ENCODE measurements around the gene RMND5A.

RMND5A gene

DNA sequence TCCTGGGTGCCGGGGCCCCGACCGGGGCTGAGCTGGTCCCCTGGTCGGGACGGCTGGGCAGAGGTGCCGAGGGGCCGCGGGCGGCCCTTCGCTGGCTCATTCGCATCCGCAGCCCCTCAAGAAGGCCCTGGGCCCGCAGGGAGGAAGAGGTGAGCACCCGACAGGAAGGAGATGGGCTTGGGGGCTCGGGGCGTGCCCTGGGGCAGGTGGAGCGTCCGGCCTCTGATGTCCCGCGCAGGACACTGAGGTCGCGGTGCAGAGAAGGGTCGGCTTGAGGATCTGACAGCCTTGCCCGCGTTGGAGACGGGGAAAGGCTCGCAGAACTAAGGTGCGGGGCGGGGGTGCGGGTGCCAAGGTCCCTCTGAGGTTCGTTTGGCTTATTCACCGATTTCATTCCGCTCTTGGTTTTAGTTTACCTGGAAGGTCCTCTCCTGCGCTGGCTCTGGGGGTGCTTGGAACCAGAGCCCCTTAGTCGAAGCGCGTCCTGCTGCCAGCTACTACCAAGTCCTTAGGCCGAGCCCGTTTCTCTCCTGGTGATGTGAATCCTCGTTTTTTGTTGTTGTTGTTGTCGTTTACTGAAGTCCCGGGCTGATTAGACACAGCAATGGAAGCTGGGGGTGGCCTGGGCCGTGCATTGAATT, 89.5 kb downstream of the RMND5A start:
- FAIRE-seq, result no peak
- DNase-seq (ENCODE audit: insufficient read length, low spot score), result no peak
- no peak for TF ChIP-seq POLR2A (IDR thresholded peaks at IDR 0.05; ENCODE audit: low read depth, low read length)

DNA sequence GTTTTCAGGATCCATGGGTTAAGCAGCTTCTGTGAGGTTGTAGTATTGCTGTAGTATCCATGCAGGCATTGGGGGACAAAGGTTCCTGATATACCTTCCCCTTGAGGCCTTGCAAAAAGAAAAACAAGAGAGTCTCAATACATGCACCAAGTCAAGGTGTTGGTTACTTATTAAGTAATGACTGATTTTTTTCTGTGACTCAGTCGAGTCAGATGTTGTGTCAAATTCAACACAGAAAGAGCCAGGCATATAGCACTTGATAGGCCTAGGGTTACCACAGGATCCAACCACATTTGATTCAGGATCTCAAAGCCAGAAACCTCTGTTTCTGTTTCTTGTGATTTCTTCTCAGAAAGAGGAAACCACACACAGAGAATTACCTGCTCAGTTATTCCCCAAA, 95.5 kb downstream of the RMND5A start:
- FAIRE-seq (no peak), DNase-seq (ENCODE audit: insufficient read length, low spot score) (no peak)
- TF ChIP-seq POLR2A (IDR thresholded peaks at IDR 0.05; ENCODE audit: low read depth, low read length), result no peak

DNA sequence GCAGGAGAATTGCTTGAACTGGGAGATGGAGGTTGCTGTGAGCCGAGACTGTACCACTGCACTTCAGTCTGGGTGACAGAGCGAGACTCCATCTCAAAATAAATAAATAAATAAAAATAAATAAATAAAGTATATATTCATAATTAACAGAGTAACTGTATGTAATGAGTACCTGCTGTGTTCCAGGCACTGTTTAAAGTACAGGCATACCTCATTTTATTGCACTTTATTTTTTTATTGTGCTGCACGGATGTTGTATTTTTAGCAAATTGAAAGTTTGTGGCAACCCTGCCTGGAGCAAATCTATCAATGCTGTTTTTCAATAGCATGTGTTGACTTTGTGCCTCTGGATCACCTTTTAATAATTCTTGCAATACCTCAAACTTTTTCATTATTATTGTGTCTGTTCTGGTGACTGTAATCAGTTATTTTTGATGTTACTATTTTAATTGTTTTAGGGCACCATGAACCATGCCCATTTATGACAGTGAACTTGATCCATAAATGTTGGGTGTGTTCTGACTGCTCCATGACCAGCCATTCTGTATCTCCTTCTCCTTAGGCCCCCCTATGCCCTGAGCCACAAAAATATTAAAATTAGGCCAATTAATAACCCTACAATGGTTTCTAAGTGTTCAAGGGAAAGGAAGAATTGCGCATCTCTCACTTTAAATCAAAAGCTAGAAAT, 98.2 kb downstream of the RMND5A start:
- FAIRE-seq (no peak), DNase-seq (ENCODE audit: insufficient read length, low spot score) (no peak)
- TF ChIP-seq POLR2A (IDR thresholded peaks at IDR 0.05; ENCODE audit: low read depth, low read length), result no peak

DNA sequence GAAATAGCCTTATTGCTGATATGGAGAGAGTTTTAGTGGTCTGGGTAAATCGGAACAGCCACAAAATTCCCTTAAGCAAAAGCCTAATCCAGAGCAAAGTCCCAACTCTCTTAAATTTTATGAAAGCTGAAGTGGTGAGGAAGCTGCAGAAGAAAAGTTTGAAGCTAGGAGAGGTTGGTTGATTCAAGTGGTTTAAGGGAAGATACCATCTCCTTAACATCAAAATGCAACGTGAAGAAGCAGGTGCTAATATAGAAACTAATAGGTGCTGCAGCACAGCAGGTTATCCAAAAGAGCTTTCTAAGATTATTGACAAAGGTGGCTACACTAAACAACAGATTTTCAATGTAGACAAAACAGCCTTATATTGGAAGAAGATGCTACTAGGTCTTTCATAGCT, 98.9 kb downstream of the RMND5A start:
- no peak for FAIRE-seq
- DNase-seq (ENCODE audit: insufficient read length, low spot score), result no peak
- no peak for TF ChIP-seq POLR2A (IDR thresholded peaks at IDR 0.05; ENCODE audit: low read depth, low read length)

DNA sequence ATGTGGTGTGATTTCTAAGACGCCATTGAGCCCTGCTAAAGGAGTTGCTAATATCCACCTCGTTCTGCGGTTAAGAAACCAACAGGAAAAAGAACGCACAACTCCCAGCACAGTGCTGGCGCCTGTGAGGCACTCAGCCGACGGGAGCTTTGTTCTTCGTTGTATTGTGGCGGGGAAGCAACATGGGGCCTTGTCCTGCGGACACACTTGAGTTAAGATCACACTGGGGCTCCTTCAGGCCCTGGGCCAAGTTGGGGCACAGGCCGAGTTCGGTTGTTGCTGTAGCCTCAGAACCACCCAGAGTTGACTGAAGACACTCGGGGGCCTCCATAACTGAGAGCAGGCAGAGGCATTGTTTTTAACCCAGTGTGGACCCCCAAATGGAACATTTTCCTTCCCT, 101.2 kb downstream of the RMND5A start:
- no peak for TF ChIP-seq POLR2A (IDR thresholded peaks at IDR 0.05; ENCODE audit: low read depth, low read length)
- no peak for FAIRE-seq
- no peak for DNase-seq (ENCODE audit: insufficient read length, low spot score)

DNA sequence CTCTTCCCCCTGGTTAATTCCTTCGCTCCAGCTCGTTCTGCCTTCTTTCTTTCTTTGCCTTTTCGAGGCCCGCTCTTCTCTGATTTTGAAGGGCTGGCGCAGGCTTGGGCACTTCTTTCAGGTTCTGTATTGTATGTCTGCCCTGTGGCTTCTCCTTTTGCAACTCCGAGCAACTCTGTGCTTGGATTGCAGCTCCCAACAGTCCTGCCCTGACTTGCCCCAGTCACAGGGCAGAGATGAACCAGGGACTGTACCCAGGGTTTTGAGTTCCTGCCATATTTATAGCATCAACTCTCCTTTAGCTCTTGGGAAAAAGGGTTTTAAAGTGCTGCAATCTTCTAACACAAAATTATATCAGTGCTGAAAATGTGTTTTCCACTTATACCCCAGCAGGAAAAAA, 101.8 kb downstream of the RMND5A start:
- no peak for TF ChIP-seq POLR2A (IDR thresholded peaks at IDR 0.05; ENCODE audit: low read depth, low read length)
- FAIRE-seq (no peak), DNase-seq (ENCODE audit: insufficient read length, low spot score) (no peak)

DNA sequence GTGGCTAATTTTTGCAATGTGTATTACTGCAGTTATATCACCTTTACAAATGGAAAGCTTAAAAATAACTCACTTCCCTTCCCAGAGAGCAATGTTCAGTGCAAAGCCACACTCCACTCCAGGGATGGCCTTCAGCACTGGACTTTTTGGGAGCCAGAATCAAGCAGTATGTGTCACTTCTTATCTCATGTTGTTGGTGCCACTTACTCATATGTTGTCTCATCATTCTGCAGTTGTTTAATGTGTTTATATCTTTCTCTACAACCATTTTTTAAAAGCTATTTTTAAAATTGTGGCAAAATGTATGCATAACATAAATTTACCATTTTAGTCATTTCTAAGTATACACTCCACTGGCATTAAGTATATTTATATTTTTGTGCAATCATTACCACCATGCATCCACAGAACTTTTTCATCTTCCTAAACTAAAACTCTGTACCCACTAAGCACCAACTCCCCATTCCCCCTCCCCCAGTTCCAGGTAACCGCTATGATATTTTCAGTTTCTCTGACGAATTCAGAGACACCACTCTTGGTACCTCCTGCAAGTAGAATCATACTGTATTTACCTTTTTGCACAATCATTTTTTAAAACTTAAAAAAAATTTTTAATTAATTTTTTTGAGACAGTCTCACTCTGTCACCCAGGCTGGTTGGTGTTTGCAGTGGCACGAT, 102.7 kb downstream of the RMND5A start:
- FAIRE-seq (no peak), DNase-seq (ENCODE audit: insufficient read length, low spot score) (no peak)
- TF ChIP-seq POLR2A (IDR thresholded peaks at IDR 0.05; ENCODE audit: low read depth, low read length), result no peak

DNA sequence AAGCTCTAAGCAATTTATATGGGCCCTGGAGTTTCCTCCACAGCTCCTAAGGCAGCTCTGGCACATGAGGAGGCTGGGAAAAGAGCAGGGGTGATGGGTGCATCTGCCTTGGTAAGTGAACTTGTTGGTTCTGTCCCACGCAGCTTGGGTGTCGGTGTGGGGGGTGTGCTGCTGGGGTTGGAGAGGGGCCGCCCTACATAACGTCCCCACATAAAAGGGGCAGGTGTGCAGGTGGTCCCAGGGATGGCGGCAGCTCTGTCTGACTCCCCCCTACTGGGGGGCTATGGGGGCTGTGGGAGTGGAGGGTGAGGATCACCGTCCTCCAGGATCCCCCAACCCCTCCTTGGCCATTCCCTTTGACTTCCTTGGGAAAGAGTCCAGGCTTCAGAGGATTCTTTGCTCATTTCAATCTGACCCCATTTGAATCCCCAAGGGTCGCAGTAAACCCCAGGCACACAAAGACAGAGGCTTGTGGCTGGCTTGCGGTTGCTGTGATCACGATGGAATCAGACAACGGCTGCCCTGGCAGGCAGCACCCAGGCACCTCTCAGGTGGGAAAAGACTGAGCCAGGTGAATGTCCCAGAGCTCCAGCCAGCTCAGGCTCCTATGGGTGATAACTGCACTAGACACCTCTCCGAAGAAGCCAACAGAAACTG, 105.1 kb downstream of the RMND5A start:
- FAIRE-seq, result no peak
- TF ChIP-seq POLR2A (IDR thresholded peaks at IDR 0.05; ENCODE audit: low read depth, low read length), result no peak
- DNase-seq (ENCODE audit: insufficient read length, low spot score), result no peak

DNA sequence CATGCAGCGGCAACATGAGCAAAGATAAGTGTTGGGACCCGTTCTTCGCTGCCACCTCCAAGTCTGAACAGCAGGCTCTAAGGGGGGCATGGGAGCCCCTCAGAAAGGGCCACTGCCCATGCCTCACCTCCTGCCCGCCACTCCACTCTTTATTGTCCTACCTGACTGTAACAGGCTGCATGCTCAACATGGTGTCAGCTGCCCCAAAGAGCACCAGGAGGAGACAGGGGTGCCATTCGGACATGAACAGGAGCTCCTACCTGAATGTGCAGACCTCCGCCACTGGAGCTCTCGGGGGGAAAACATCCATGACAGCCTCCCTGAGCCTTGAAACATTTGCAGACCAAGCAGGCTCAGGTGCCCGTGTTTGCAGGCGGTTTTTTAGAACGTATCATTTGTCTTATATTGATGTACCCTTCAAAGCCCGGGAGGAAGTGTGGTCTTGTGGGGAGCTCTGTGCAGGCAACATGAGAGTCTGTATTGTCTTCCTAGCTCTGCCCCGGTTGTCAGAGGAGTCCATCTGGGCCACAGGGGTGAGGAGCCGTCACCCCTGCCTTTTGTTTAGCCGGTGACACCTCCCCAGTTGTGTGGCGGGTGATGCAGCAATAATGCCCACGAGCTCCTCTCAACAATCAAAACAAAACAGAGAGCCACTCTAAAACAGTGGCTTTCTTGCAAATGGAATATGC, 105.7 kb downstream of the RMND5A start:
- no peak for FAIRE-seq
- DNase-seq (ENCODE audit: insufficient read length, low spot score), result no peak
- no peak for TF ChIP-seq POLR2A (IDR thresholded peaks at IDR 0.05; ENCODE audit: low read depth, low read length)

DNA sequence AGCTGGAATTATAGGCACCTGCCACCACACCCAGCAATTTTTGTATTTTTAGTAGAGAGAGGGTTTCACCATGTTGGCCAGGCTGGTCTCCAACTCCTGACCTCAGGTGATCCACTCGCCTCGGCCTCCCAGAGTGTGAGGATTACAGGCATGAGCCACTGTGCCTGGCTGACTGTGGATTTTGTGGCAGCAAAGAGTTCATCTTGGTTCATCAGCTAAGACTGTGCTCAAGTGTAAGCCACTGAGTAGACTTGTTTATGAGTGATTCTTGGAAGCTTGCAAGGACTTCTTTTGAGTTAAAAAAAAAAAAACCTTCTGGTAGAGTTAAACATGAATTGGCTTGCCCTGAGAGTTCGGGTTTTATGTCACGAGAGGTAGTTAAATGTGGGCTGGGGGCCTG, 106.9 kb downstream of the RMND5A start:
- FAIRE-seq (no peak), DNase-seq (ENCODE audit: insufficient read length, low spot score) (no peak)
- no peak for TF ChIP-seq POLR2A (IDR thresholded peaks at IDR 0.05; ENCODE audit: low read depth, low read length)
